ENCODE results near the gene MNAT1.

- no peak for TF ChIP-seq CTCF (IDR thresholded peaks at IDR 0.05)
- TF ChIP-seq POLR2A (IDR thresholded peaks at IDR 0.05), result no peak
Measured at GRCh38 chr14:60845523-60845922, 111.0 kb downstream of the MNAT1 start.

Measured in testis (tissue), 2 donors.